Activated CD4-positive, alpha-beta T cell treated with anti-CD3 and anti-CD28 coated beads, Interleukin-10, Interleukin-2, amounts not matched to agents 100 ng/mL and 50 ng/mL, durations not matched to agents 16 hours and 8 hours (primary cell): ENCODE measurements around the gene GPC3.
A peak's percentile ranks its signal among the peaks of the same experiment; 100 is the strongest.
"Not testable (repeated sequence)": the region's sequence is repeated elsewhere in the genome, so short reads cannot be mapped to it uniquely, and the experiment has no call there.

Experiments used
- DNase-seq: peaks from one replicate; pipeline ENCODE4 v3.0.0-alpha.2; 2020

The GPC3 gene

GRCh38 chrX:133923548-133923947 lies 61.8 kb downstream of the GPC3 start:
- DNase-seq: no peak

- peak; percentile 32 for DNase-seq
Observed at GRCh38 chrX:133923113-133923512, 62.3 kb downstream of the GPC3 start.

GRCh38 chrX:133922390-133922771 lies 63.0 kb downstream of the GPC3 start:
- DNase-seq: no peak

GRCh38 chrX:133921764-133922389 lies 63.5 kb downstream of the GPC3 start:
- peak; percentile 55 for DNase-seq

- DNase-seq: no peak
Observed at GRCh38 chrX:133921086-133921485, 64.3 kb downstream of the GPC3 start.

GRCh38 chrX:133918361-133918771 lies 67.0 kb downstream of the GPC3 start:
- DNase-seq: peak; percentile 14

- DNase-seq: peak; percentile 22
Observed at GRCh38 chrX:133916984-133917722, 68.2 kb downstream of the GPC3 start.

GRCh38 chrX:133913658-133914388 lies 71.6 kb downstream of the GPC3 start:
- no peak for DNase-seq

GRCh38 chrX:133913009-133913408 lies 72.4 kb downstream of the GPC3 start:
- DNase-seq: no peak

GRCh38 chrX:133911825-133912495 lies 73.4 kb downstream of the GPC3 start:
- DNase-seq: no peak

- DNase-seq: no peak
Observed at GRCh38 chrX:133910539-133910938, 74.9 kb downstream of the GPC3 start.

GRCh38 chrX:133909888-133910287 lies 75.5 kb downstream of the GPC3 start:
- no peak for DNase-seq

GRCh38 chrX:133908223-133908955 lies 77.0 kb downstream of the GPC3 start:
- no peak for DNase-seq

- DNase-seq: no peak
Observed at GRCh38 chrX:133907606-133908005, 77.8 kb downstream of the GPC3 start.

GRCh38 chrX:133905305-133905704 lies 80.1 kb downstream of the GPC3 start:
- no peak for DNase-seq

- no peak for DNase-seq
Observed at GRCh38 chrX:133897593-133898163, 87.7 kb downstream of the GPC3 start.

GRCh38 chrX:133892337-133892736 lies 93.1 kb downstream of the GPC3 start:
- no peak for DNase-seq

- no peak for DNase-seq
Observed at GRCh38 chrX:133888984-133889383, 96.4 kb downstream of the GPC3 start.

- DNase-seq: not testable (repeated sequence)
Observed at GRCh38 chrX:133888084-133888483, 97.3 kb downstream of the GPC3 start.

GRCh38 chrX:133884430-133885394 lies 100.7 kb downstream of the GPC3 start:
- no peak for DNase-seq

- DNase-seq: no peak
Observed at GRCh38 chrX:133881893-133882292, 103.5 kb downstream of the GPC3 start.
